Prostate gland (tissue), 2 donors: ENCODE measurements around the gene PCED1A.

ENCODE experiments used
- POLR2A ChIP-seq: fragments of 450-650 bp; IDR thresholded peaks from one replicate; pipeline ENCODE4 v1.6.1; 2016; ENCODE audit warnings: antibody characterized with exemption, mild to moderate bottlenecking
- TF ChIP-seq, protein P1 (sequence below), 4 experiments: fragments of 200-600 bp in 2 of 4; fragments of 450-650 bp in 2 of 4; sonication (generic) in 2 of 4; IDR thresholded peaks; 1 replicate in 3 of 4; 2 replicates in 1 of 4; pipeline ENCODE4 v1.5.1; 2016 to 2019; ENCODE audit warnings: antibody characterized with exemption in 4 of 4, mild to moderate bottlenecking in 2 of 4, moderate library complexity in 2 of 4

DNA sequence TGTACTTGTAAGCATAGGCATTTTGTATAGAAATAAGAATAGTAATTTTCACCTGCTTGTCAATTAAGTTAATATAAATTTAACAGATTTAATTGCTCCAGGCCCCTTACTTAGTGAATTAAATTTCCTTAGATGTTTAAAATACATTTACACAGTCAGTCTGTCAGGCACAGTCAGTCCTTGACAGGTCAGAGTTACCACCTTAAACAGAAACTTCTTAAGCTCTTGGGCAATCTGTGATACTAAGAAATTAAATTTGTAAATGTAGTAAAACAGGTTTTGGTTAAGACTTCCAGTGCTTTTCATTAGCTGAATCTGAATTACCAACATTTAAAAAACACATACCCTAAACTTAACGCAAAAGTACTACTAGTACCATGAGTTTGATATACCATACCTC, 48.8 kb upstream of the PCED1A start:
- TF ChIP-seq, protein P1, sequence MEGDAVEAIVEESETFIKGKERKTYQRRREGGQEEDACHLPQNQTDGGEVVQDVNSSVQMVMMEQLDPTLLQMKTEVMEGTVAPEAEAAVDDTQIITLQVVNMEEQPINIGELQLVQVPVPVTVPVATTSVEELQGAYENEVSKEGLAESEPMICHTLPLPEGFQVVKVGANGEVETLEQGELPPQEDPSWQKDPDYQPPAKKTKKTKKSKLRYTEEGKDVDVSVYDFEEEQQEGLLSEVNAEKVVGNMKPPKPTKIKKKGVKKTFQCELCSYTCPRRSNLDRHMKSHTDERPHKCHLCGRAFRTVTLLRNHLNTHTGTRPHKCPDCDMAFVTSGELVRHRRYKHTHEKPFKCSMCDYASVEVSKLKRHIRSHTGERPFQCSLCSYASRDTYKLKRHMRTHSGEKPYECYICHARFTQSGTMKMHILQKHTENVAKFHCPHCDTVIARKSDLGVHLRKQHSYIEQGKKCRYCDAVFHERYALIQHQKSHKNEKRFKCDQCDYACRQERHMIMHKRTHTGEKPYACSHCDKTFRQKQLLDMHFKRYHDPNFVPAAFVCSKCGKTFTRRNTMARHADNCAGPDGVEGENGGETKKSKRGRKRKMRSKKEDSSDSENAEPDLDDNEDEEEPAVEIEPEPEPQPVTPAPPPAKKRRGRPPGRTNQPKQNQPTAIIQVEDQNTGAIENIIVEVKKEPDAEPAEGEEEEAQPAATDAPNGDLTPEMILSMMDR (IDR thresholded peaks at IDR 0.05) = no peak
- no peak for TF ChIP-seq POLR2A
